Epithelial cell of esophagus (primary cell): ENCODE results near the gene CARD19.

Experiments
- DNase-seq: peaks from one replicate; pipeline ENCODE4 v3.0.0; 2010; ENCODE audit warnings: low read depth
- H3K4me3 ChIP-seq: 2 replicates; pipeline ENCODE4 v1.5.1; 2011; ENCODE audit warnings: mild to moderate bottlenecking, low read length, control low read depth
- CTCF ChIP-seq: IDR thresholded peaks from 2 replicates; pipeline ENCODE4 v1.5.1; 2011; ENCODE audit warnings: low read depth, mild to moderate bottlenecking, low read length, control low read depth, inconsistent platforms; ENCODE audit not compliant: insufficient read depth; ENCODE audit errors: missing control alignments

The CARD19 gene

GRCh38 chr9:93053781-93054331, 42.2 kb upstream of the CARD19 start:
- no peak overlapping the region for H3K4me3 ChIP-seq
- DNase-seq, result no peak
- no peak for TF ChIP-seq CTCF

- DNase-seq, result no peak
- no peak for TF ChIP-seq CTCF
- H3K4me3 ChIP-seq, result no peak overlapping the region
Observed at GRCh38 chr9:93054758-93055704, 41.0 kb upstream of the CARD19 start.

GRCh38 chr9:93057042-93057702, 38.8 kb upstream of the CARD19 start:
- no peak overlapping the region for H3K4me3 ChIP-seq
- DNase-seq, result no peak
- TF ChIP-seq CTCF, result no peak

- no peak overlapping the region for H3K4me3 ChIP-seq
- DNase-seq, result no peak
- TF ChIP-seq CTCF, result no peak
Observed at GRCh38 chr9:93057703-93058354, 38.2 kb upstream of the CARD19 start.

GRCh38 chr9:93058355-93059010, 37.5 kb upstream of the CARD19 start, which contains the start of gene SUSD3:
SUSD3 (plus strand) TSS chr9:93058701; CDS start chr9:93058743, 42 bp downstream.
- peak within 1 kb of the TSS; percentile 5 for H3K4me3 ChIP-seq
- DNase-seq, result peak; percentile 26
- TF ChIP-seq CTCF, result no peak

GRCh38 chr9:93059011-93059714, 36.9 kb upstream of the CARD19 start:
- DNase-seq, result no peak
- no peak for TF ChIP-seq CTCF
- H3K4me3 ChIP-seq, result peak overlapping the region; percentile 5
